Thoracic aorta (tissue), 2 donors: ENCODE results near the gene KHNYN. TPM values are rescaled to one million over a fixed set of nuclear protein-coding genes. Genes with fewer than 3 reads are reported as not detected.

ENCODE experiments used
- ATAC-seq: fragments of 150-250 bp; one replicate; pipeline ENCODE4 v1.8.0; 2017; ENCODE audit warnings: low read depth; ENCODE audit not compliant: insufficient number of reproducible peaks, low FRiP score
- DNase-seq: peaks from one replicate; pipeline ENCODE4 v3.0.0-alpha.2; 2020; ENCODE audit warnings: low spot score
- H3K27ac ChIP-seq, 2 donors: fragments of 200-600 bp; sonication (generic); 1 replicate in 1 of 2; 2 replicates in 1 of 2; pipeline ENCODE4 v1.5.1; 2016; ENCODE audit warnings: mild to moderate bottlenecking in 2 of 2, moderate library complexity in 2 of 2
- H3K27me3 ChIP-seq: fragments of 200-600 bp; sonication (generic); replicated peaks from 2 replicates; pipeline ENCODE4 v1.6.0; 2016; ENCODE audit warnings: mild to moderate bottlenecking; ENCODE audit not compliant: insufficient read depth
- H3K36me3 ChIP-seq: fragments of 200-600 bp; sonication (generic); one replicate; pipeline ENCODE4 v1.5.1; 2016
- H3K4me1 ChIP-seq, 2 donors: fragments of 200-600 bp; sonication (generic); 1 replicate in 1 of 2; 2 replicates in 1 of 2; pipeline versions ENCODE4 v1.5.1 to v1.6.0; 2016; ENCODE audit warnings: low read depth in 2 of 2, mild to moderate bottlenecking in 1 of 2; ENCODE audit not compliant: control insufficient read depth in 1 of 2
- H3K4me3 ChIP-seq: fragments of 200-600 bp; sonication (generic); 2 replicates; pipeline ENCODE4 v1.5.1; 2016; ENCODE audit warnings: mild to moderate bottlenecking
- H3K9me3 ChIP-seq: fragments of 200-600 bp; sonication (generic); 2 replicates; pipeline ENCODE4 v1.5.1; 2016
- CTCF ChIP-seq: fragments of 200-600 bp; sonication (generic); IDR thresholded peaks from one replicate; pipeline ENCODE4 v1.5.1; 2019; ENCODE audit warnings: antibody characterized with exemption
- total RNA-seq, 2 donors: library from RNA; depleted of rRNA; stranded (reverse); fragments of >200 nt; gene quantifications; one replicate each; pipeline versions ENCODE4 v1.1.0 to v1.2.3, GENCODE V29; 2016

Gene KHNYN
- 10 to 100 TPM; 62.8 to 71.6 TPM for total RNA-seq

GRCh38 chr14:24429395-24430142 lies at the start of gene KHNYN, which contains the start of gene CBLN3:
TSS of gene KHNYN (plus strand) at chr14:24429954. CDS start at chr14:24430731, 777 bp downstream.
TSS of gene CBLN3 (minus strand) at chr14:24429668. CDS start at chr14:24429054, 614 bp downstream.
- Histone ChIP-seq H3K4me1 (peaks cover 17 to 40% of the 10 kb centered on the region in 2 donors), H3K36me3 (peaks cover 18% of the 10 kb centered on the region), H3K9me3 (no peaks in the 10 kb centered on the region), H3K27ac (peak within 1 kb of the TSS; percentile 89 to 99), H3K4me3 (peak within 1 kb of the TSS; percentile 83), H3K27me3 (no peaks in the 10 kb centered on the region)
- DNase-seq (peak; percentile 59), ATAC-seq (peak; percentile 81)
- no peak for TF ChIP-seq CTCF

- no peaks in the 10 kb centered on the region for H3K9me3 ChIP-seq
- no peaks in the 10 kb centered on the region for H3K4me1 ChIP-seq
- DNase-seq: no peak
- H3K4me3 ChIP-seq: no peak overlapping the region
- H3K27ac ChIP-seq: no peak overlapping the region
- ATAC-seq: no peak
- H3K27me3 ChIP-seq: no peaks in the 10 kb centered on the region
- H3K36me3 ChIP-seq: peaks cover 4% of the 10 kb centered on the region
- TF ChIP-seq CTCF: no peak
Observed at GRCh38 chr14:24381363-24382063, 48.2 kb upstream of the KHNYN start.

GRCh38 chr14:24382064-24382371 lies 47.7 kb upstream of the KHNYN start:
- no peak for TF ChIP-seq CTCF
- no peak overlapping the region for H3K27ac ChIP-seq
- ATAC-seq: no peak

DNA sequence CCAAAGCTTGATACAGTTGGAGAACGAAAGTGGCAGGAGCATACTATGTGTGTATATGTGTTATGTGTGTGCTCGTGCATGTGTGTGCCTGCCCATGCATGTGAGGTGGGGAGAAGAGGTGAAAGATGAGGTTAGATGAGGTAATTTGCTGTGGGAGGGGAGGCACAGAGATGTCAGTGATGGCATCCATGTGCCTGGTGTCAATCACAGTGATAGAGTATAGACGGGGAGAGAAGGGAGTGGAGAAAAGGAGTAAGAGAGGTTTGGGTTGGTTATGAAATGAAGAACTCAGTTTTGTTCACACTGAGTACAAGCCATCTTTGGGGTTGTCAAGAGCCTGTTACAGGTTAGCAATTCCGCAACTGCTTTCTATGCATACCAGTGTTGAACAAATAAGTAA lies 45.6 kb upstream of the KHNYN start:
- TF ChIP-seq CTCF: no peak
- Histone ChIP-seq H3K36me3 (no peaks in the 10 kb centered on the region), H3K9me3 (no peaks in the 10 kb centered on the region), H3K4me1 (no peaks in the 10 kb centered on the region), H3K27ac (no peak overlapping the region), H3K27me3 (no peaks in the 10 kb centered on the region), H3K4me3 (no peak overlapping the region)
- DNase-seq (no peak), ATAC-seq (no peak)

More at GRCh38 chr14:24382064-24382371, 47.7 kb upstream of the KHNYN start:
- Histone ChIP-seq H3K27me3 (no peaks in the 10 kb centered on the region), H3K9me3 (no peaks in the 10 kb centered on the region), H3K36me3 (no peaks in the 10 kb centered on the region), H3K4me3 (no peak overlapping the region), H3K4me1 (no peaks in the 10 kb centered on the region)
- DNase-seq: no peak

DNA sequence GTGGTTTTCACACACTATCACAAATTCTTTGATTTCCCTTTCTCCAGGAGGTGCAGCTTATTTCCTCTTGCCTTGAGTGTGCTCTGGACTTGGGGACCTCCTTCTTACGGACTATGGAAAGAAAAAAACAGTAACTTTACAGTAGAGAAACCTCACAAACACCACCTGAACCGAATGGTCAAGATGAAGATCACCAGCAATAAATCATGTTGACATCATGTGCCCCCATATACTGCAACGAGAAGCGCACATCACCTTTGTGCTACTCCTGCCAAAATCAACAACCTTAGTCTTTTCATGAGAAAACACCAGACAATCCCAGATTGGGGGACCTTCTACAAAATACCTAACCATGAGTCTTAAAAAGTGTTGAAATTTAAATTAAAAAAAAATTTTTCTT lies 44.2 kb upstream of the KHNYN start:
- Histone ChIP-seq H3K9me3 (no peaks in the 10 kb centered on the region), H3K4me1 (no peaks in the 10 kb centered on the region), H3K4me3 (no peak overlapping the region), H3K27ac (no peak overlapping the region), H3K27me3 (no peaks in the 10 kb centered on the region), H3K36me3 (no peaks in the 10 kb centered on the region)
- no peak for TF ChIP-seq CTCF
- DNase-seq: no peak
- ATAC-seq: no peak
